Measurements from ENCODE around the gene USP54. TPM values are rescaled to one million over a fixed set of nuclear protein-coding genes. Genes with fewer than 3 reads are reported as not detected.
A peak's percentile ranks its signal among the peaks of the same experiment; 100 is the strongest.

USP54 gene
- total RNA-seq, 1 donor from 2014 or later, result 9.1 TPM

DNA sequence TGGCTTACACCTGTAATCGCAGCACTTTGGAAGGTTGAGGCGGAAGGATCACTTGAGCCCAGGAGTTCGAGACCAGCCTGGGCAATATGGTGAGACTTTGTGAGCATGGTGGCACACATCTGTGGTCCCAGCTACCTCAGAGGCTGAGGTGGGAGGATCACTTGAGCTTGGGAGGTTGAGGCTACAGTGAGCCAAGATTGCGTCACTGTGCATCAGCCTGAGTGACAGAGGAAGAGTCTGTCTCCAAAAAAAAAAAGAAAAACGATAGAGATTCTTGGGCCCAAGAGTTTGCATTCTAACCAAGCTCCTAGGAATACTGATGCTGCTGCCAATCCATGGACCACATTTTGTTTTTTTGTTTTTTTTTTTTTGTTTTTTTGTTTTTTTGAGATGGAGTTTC lies 38.0 kb upstream of the USP54 start:
- TF ChIP-seq, protein P1, sequence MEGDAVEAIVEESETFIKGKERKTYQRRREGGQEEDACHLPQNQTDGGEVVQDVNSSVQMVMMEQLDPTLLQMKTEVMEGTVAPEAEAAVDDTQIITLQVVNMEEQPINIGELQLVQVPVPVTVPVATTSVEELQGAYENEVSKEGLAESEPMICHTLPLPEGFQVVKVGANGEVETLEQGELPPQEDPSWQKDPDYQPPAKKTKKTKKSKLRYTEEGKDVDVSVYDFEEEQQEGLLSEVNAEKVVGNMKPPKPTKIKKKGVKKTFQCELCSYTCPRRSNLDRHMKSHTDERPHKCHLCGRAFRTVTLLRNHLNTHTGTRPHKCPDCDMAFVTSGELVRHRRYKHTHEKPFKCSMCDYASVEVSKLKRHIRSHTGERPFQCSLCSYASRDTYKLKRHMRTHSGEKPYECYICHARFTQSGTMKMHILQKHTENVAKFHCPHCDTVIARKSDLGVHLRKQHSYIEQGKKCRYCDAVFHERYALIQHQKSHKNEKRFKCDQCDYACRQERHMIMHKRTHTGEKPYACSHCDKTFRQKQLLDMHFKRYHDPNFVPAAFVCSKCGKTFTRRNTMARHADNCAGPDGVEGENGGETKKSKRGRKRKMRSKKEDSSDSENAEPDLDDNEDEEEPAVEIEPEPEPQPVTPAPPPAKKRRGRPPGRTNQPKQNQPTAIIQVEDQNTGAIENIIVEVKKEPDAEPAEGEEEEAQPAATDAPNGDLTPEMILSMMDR (IDR thresholded peaks at IDR 0.05; ENCODE audit: partially characterized antibody, unreplicated experiment), result no peak
- DNase-seq, result no peak
- H3K27ac Mint-ChIP-seq (ENCODE audit: unreplicated experiment), result no peak overlapping the region
- H3K9me3 Mint-ChIP-seq (ENCODE audit: unreplicated experiment), result no peaks in the 10 kb centered on the region
- H3K4me1 Mint-ChIP-seq (ENCODE audit: low read depth, unreplicated experiment), result no peaks in the 10 kb centered on the region
- no peak overlapping the region for H3K4me3 Mint-ChIP-seq (ENCODE audit: unreplicated experiment)
- no peaks in the 10 kb centered on the region for H3K36me3 Mint-ChIP-seq (ENCODE audit: unreplicated experiment)
- peaks cover 2% of the 10 kb centered on the region for H3K27me3 Mint-ChIP-seq (ENCODE audit: unreplicated experiment)

DNA sequence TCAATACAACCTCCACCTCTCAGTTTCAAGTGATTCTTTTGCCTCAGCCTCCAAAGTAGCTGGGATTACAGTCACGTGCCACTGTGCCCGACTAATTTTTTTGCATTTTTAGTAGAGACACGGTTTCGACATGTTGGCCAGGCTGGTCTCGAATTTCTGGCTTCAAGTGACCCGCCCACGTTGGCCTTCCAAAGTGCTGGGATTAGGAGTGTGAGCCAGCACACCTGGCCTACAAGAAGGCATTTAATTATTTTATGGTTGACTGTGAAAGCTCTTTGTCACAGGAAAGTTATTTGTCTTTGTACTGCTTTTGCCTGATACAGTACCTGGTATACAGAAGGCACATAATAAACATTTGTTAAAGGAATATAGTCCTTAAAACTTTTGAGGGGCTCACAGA lies 37.3 kb upstream of the USP54 start:
- Mint-ChIP-seq H3K4me3 (ENCODE audit: unreplicated experiment) (no peak overlapping the region), H3K27ac (ENCODE audit: unreplicated experiment) (no peak overlapping the region), H3K4me1 (ENCODE audit: low read depth, unreplicated experiment) (no peaks in the 10 kb centered on the region), H3K36me3 (ENCODE audit: unreplicated experiment) (no peaks in the 10 kb centered on the region), H3K9me3 (ENCODE audit: unreplicated experiment) (no peaks in the 10 kb centered on the region), H3K27me3 (ENCODE audit: unreplicated experiment) (peaks cover 2% of the 10 kb centered on the region)
- DNase-seq, result no peak
- TF ChIP-seq, protein P1 (IDR thresholded peaks at IDR 0.05; ENCODE audit: partially characterized antibody, unreplicated experiment), result no peak

DNA sequence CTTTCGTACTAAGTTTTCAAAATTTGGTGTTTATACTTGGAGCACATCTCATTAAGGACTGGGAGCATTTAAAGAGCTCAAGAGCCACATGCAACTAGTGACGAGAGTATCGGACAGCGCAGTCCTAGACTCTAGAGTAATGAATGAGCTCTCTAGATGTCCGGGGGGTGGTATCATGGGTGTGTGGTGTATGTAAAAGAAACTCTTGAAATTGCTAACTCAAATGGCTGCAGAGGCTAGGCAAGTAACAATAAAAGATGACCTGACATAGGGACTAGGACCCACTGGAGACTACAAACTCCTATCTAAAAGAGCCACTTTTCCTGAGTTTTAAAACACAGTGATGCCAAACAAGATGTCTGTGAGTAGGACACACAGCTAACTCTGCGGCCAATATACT lies 36.2 kb upstream of the USP54 start:
- no peaks in the 10 kb centered on the region for H3K36me3 Mint-ChIP-seq (ENCODE audit: unreplicated experiment)
- H3K27ac Mint-ChIP-seq (ENCODE audit: unreplicated experiment), result no peak overlapping the region
- no peaks in the 10 kb centered on the region for H3K4me1 Mint-ChIP-seq (ENCODE audit: low read depth, unreplicated experiment)
- TF ChIP-seq, protein P1 (IDR thresholded peaks at IDR 0.05; ENCODE audit: partially characterized antibody, unreplicated experiment), result no peak
- no peaks in the 10 kb centered on the region for H3K9me3 Mint-ChIP-seq (ENCODE audit: unreplicated experiment)
- H3K4me3 Mint-ChIP-seq (ENCODE audit: unreplicated experiment), result peak overlapping the region; percentile 100
- DNase-seq, result no peak
- H3K27me3 Mint-ChIP-seq (ENCODE audit: unreplicated experiment), result peaks cover 2% of the 10 kb centered on the region

DNA sequence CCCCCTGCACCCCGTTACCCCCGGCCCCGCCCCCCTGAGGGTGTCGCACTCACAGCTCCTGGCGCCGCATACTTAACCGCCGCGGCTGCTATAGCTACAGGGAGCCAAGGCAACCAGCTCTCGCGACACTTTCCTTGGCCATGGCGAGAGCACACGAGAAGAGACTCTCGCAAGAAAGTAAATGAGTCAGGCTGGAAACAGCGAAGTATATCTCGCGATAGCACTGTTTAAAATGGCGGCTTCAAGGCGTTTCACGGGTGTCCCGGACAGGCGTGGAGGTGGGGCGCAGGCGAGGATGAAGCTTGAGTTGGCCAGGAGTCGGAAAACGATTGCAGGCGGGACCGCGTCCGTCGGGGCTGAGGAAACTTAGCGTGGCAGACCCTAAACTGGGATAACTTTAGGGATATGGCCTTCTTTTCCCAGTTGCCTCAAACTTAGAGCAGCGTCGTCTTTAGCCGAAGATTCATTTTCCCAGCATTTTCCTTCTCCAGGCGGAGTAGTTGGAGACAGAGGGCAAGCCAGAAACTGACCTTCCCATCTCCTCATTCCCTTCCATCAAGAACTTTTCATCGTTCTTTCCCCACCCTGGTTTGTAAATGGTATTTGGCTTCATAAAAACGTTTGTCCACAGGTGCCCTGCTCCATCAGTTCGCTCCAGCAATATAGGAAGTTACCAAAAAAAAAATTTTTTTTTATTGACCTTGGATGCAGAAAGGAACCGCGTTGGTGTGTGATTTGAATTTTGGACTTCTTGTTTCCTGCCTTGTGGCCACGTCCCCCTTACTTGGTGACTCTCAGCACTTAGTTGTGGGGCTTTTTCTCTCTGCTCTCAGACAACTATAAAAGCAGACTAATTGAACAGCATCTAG lies 35.0 kb upstream of the USP54 start:
- Mint-ChIP-seq H3K36me3 (ENCODE audit: unreplicated experiment) (no peaks in the 10 kb centered on the region), H3K4me3 (ENCODE audit: unreplicated experiment) (peak overlapping the region; percentile 100)
- TF ChIP-seq, protein P1 (IDR thresholded peaks at IDR 0.05; ENCODE audit: partially characterized antibody, unreplicated experiment), result no peak

More for the DNA sequence above, 35.0 kb upstream of the USP54 start:
- H3K27me3 Mint-ChIP-seq (ENCODE audit: unreplicated experiment), result peaks cover 2% of the 10 kb centered on the region
- peak; percentile 89 for DNase-seq
- no peaks in the 10 kb centered on the region for H3K9me3 Mint-ChIP-seq (ENCODE audit: unreplicated experiment)
- no peaks in the 10 kb centered on the region for H3K4me1 Mint-ChIP-seq (ENCODE audit: low read depth, unreplicated experiment)
- H3K27ac Mint-ChIP-seq (ENCODE audit: unreplicated experiment), result peak overlapping the region; percentile 99
